ENCODE data around the gene PYGO2. TPM values are rescaled to one million over a fixed set of nuclear protein-coding genes. Genes with fewer than 3 reads are reported as not detected.
A peak's percentile ranks its signal among the peaks of the same experiment; 100 is the strongest.

Gene PYGO2
- total RNA-seq, 2 donors from 2014 or later: 44.1 to 44.6 TPM

DNA sequence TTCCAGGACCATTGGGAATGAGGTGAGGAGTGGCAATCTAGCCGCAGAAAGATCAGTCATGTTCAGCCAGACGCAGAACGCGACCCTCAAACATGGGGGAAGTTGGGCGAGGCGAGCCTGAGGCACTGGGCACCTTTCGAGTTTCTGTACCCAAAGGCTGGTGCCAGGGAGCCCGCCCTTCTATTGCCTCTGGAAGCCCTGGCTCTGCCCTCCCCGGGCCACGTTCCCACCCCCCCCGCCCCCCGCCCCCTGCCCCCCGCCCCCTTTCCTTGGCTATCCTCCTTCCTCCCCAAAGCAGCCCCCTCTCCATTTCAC lies 38.8 kb upstream of the PYGO2 start:
- 0% methylated on average over 10 of the region's 13 CpGs for WGBS
- Histone ChIP-seq H3K27me3 (replicated peaks; ENCODE audit: insufficient read depth) (no peaks in the 10 kb centered on the region), H3K36me3 (no peaks in the 10 kb centered on the region), H3K4me3 (peak overlapping the region; percentile 68 to 97), H3K9me3 (no peaks in the 10 kb centered on the region), H3K4me1 (replicated peaks) (peaks cover 11% of the 10 kb centered on the region), H3K27ac (peak overlapping the region; percentile 100)
- DNase-seq (ENCODE audit: low spot score): peak; percentile 57
- intact Hi-C loops (cut with DNase I): loop anchor here (2.0 kb wide), 1 partner anchor 26 kb away; the partner anchor contains the start of gene CKS1B
- TF ChIP-seq, protein P1, sequence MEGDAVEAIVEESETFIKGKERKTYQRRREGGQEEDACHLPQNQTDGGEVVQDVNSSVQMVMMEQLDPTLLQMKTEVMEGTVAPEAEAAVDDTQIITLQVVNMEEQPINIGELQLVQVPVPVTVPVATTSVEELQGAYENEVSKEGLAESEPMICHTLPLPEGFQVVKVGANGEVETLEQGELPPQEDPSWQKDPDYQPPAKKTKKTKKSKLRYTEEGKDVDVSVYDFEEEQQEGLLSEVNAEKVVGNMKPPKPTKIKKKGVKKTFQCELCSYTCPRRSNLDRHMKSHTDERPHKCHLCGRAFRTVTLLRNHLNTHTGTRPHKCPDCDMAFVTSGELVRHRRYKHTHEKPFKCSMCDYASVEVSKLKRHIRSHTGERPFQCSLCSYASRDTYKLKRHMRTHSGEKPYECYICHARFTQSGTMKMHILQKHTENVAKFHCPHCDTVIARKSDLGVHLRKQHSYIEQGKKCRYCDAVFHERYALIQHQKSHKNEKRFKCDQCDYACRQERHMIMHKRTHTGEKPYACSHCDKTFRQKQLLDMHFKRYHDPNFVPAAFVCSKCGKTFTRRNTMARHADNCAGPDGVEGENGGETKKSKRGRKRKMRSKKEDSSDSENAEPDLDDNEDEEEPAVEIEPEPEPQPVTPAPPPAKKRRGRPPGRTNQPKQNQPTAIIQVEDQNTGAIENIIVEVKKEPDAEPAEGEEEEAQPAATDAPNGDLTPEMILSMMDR (IDR thresholded peaks at IDR 0.05): no peak
- TF ChIP-seq POLR2AphosphoS5 (IDR thresholded peaks at IDR 0.05) (no peak), POLR2A (IDR thresholded peaks at IDR 0.05) (no peak)

DNA sequence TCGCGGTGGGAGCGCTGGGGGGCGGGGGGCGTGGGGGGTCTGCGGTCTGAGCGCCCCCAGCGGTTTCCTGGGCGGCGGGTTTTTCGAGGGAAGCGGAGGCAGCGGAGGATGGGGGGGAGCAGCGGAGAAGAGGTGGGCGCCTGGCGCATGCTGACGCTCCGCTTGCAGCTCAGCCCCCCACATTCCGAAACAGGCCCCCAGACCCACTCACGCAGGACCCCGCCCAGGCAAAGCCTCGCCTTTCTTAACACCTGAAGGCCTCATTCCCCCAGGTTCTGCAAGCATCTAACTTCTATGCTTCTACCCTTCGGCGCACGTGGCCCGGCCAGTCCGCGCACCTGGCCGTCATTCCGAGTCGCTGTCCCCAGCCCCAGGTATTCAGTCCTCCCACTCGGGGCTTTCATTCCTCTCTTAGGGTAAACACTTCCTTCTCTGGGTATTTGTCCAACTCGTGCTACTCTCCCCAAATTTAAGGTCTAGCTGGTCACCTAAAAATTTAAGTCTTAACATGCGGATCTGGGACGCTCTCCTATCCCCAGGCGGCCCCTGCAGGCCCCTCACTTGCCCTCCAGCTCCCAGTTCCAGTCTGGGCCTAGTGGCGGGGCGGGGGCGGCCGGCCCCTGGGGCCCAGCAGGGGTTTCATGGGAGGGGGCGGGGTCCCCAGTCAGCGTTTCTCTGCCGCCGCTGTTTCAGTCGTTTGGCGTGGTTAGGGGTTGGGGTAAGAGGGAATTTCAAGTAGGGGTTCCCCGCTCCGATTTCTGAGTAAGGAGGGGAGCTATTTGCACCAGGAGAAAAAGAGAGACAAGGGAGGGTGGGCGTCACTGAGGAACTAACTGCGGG lies 38.2 kb upstream of the PYGO2 start:
- Histone ChIP-seq H3K27me3 (replicated peaks; ENCODE audit: insufficient read depth) (no peaks in the 10 kb centered on the region), H3K36me3 (no peaks in the 10 kb centered on the region), H3K4me1 (replicated peaks) (peaks cover 11% of the 10 kb centered on the region), H3K9me3 (no peaks in the 10 kb centered on the region), H3K27ac (peak overlapping the region; percentile 100), H3K4me3 (peak overlapping the region; percentile 68 to 97)
- DNase-seq (ENCODE audit: low spot score): peak; percentile 57
- intact Hi-C loops (cut with DNase I): loop anchor here (2.0 to 5.0 kb wide), 2 partner anchors 25 to 37 kb away; partner anchors contain the start of genes CKS1B and PYGO2
- TF ChIP-seq POLR2AphosphoS5 (IDR thresholded peaks at IDR 0.05) (peak; percentile 9), POLR2A (IDR thresholded peaks at IDR 0.05) (no peak)
- 2% methylated on average over 46 of the region's 50 CpGs for WGBS

DNA sequence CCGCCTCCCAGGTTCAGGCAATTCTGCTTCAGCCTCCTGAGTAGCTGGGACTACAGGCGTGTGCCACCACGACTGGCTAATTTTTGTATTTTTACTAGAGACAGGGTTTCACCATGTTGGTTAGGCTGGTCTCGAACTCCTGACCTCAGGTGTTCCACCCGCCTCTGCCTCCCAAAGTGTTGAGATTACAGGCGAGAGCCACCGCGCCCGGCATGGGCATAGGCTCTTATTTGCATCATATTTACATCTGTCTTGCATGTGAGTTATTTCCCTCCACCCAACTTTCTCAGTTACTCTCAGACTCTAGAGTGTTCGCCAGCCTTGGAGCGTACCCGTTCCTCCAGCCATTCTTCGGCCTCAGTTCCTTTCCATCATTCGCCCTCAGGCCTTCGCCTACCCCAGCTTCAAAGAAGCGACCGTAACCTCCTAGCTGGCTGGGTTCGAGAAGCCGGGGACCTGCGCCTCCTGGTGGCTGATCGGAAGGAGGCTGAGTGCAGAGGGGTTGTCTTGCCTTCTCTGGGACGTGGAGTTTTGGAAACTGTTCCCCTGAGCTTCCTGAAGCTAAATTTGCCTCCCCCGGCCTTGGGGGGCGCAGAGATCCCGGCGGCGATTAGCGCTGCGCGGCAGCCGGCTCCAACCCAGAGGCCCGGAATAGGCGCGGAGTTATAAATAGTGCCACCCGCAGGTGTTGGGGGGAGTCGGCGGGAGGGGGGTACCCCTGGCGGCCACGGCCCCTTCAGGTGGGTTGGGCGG lies 37.4 kb upstream of the PYGO2 start:
- H3K4me3 ChIP-seq: peak overlapping the region; percentile 68 to 97
- H3K36me3 ChIP-seq: no peaks in the 10 kb centered on the region
- peak overlapping the region; percentile 100 for H3K27ac ChIP-seq
- intact Hi-C loops (cut with DNase I): loop anchor here (5.0 kb wide), 1 partner anchor 37 kb away; the partner anchor contains the start of gene PYGO2
- peak; percentile 44 for DNase-seq (ENCODE audit: low spot score)
- H3K27me3 ChIP-seq (replicated peaks; ENCODE audit: insufficient read depth): no peaks in the 10 kb centered on the region
- no peak for TF ChIP-seq POLR2A (IDR thresholded peaks at IDR 0.05)
- TF ChIP-seq, protein P1 (IDR thresholded peaks at IDR 0.05): peak; percentile 72 to 90 (median 84)
- peak; percentile 28 for TF ChIP-seq POLR2AphosphoS5 (IDR thresholded peaks at IDR 0.05)
- 15% methylated on average over 36 of the region's 40 CpGs for WGBS
- H3K9me3 ChIP-seq: no peaks in the 10 kb centered on the region
- H3K4me1 ChIP-seq (replicated peaks): peaks cover 11% of the 10 kb centered on the region

DNA sequence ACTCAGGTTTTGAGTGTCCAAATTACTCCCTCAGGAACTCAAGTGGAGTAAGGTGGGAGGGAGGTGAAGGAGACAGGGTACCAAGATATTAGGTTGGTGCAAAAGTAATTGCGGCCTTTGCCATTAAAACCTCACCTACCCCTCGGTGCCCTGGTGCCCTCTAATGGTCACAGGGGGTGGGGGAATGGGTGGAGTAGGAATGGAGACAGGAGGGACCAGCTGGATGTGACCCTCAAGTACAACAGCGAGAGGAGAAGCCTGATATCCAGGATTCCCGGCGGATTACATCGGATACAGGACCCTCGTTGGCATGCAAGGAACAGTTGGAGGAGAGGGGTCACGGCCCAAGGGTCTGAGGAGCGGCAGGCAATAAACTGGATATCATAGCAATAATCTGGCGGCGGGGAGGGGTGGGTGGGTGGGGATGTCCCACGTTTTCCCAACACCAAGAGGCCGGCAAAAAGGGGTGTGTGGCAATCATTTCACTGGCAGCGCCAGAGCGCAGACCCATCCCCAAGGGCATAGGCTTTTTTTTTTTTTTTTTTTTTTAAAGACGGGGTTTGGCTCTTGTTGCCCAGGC lies 36.7 kb upstream of the PYGO2 start:
- H3K27ac ChIP-seq: no peak overlapping the region
- WGBS: 68% methylated on average over 16 of the region's 16 CpGs
- intact Hi-C loops (cut with DNase I): loop anchor here (5.0 kb wide), 1 partner anchor 36 kb away; the partner anchor contains the start of gene PYGO2
- peaks cover 11% of the 10 kb centered on the region for H3K4me1 ChIP-seq (replicated peaks)
- no peaks in the 10 kb centered on the region for H3K27me3 ChIP-seq (replicated peaks; ENCODE audit: insufficient read depth)
- no peaks in the 10 kb centered on the region for H3K9me3 ChIP-seq
- no peaks in the 10 kb centered on the region for H3K36me3 ChIP-seq
- H3K4me3 ChIP-seq: no peak overlapping the region
- TF ChIP-seq POLR2A (IDR thresholded peaks at IDR 0.05) (no peak), POLR2AphosphoS5 (IDR thresholded peaks at IDR 0.05) (no peak)
- TF ChIP-seq, protein P1 (IDR thresholded peaks at IDR 0.05): no peak
- DNase-seq (ENCODE audit: low spot score): no peak

Measured in prostate gland (tissue), 2 donors.